Tibial nerve (tissue), 4 donors: ENCODE results near the gene ARHGAP6. TPM values are rescaled to one million over a fixed set of nuclear protein-coding genes. Genes with fewer than 3 reads are reported as not detected.

Experiments used
- DNase-seq, 2 donors: peaks; one replicate each; pipeline ENCODE4 v3.0.0-alpha.2; 2019; ENCODE audit warnings: low spot score in 2 of 2
- H3K27ac ChIP-seq, 4 donors: fragments of 200-600 bp; sonication (generic) in 3 of 4; one replicate each; pipeline ENCODE4 v1.5.1; 2017 to 2019; ENCODE audit warnings: mild to moderate bottlenecking in 1 of 4
- H3K27me3 ChIP-seq, 2 donors: fragments of 200-600 bp; sonication (generic) in 1 of 2; one replicate each; pipeline versions ENCODE4 v1.5.1 to v1.6.0; 2017 to 2019
- H3K36me3 ChIP-seq, 3 donors: fragments of 200-600 bp; sonication (generic); one replicate each; pipeline ENCODE4 v1.5.1; 2018 to 2019
- H3K4me1 ChIP-seq, 4 donors: fragments of 200-600 bp; sonication (generic) in 3 of 4; one replicate each; pipeline ENCODE4 v1.5.1; 2017 to 2019
- H3K4me3 ChIP-seq, 4 donors: fragments of 200-600 bp; sonication (generic) in 3 of 4; one replicate each; pipeline ENCODE4 v1.5.1; 2017 to 2019; ENCODE audit warnings: mild to moderate bottlenecking in 1 of 4, moderate library complexity in 1 of 4
- H3K9me3 ChIP-seq, 4 donors: fragments of 200-600 bp; sonication (generic) in 3 of 4; one replicate each; pipeline ENCODE4 v1.5.1; 2017 to 2019
- EP300 ChIP-seq, 2 donors: sonication (generic); formaldehyde crosslinking; IDR thresholded peaks; one replicate each; pipeline ENCODE4 v1.6.1; 2017; ENCODE audit warnings: antibody characterized with exemption in 2 of 2, mild to moderate bottlenecking in 1 of 2
- POLR2A ChIP-seq, 2 donors: fragments of 450-650 bp; IDR thresholded peaks; one replicate each; pipeline ENCODE4 v1.6.1; 2017; ENCODE audit warnings: antibody characterized with exemption in 2 of 2, mild to moderate bottlenecking in 2 of 2, moderate library complexity in 2 of 2
- WGBS, 2 donors: methylation state at CpG; one replicate each; pipeline ENCODE4 v1.1.5; 2018; 5-methylcytosine and 5-hydroxymethylcytosine counted together
- total RNA-seq, 4 donors: library from RNA; depleted of rRNA; stranded (reverse); fragments of >200 nt; gene quantifications; one replicate each; pipeline ENCODE4 v1.1.0, GENCODE V29; 2016
- TF ChIP-seq, protein P1 (sequence below), 5 experiments: fragments of 200-600 bp in 3 of 5; fragments of 450-650 bp in 2 of 5; sonication (generic) in 3 of 5; IDR thresholded peaks; one replicate each; pipeline ENCODE4 v1.5.1; 2016 to 2019; ENCODE audit warnings: antibody characterized with exemption in 5 of 5, mild to moderate bottlenecking in 3 of 5, moderate library complexity in 2 of 5

ARHGAP6 gene
- total RNA-seq, 4 donors from 2014 or later, result 16.0 to 51.9 (median 39.3) TPM

DNA sequence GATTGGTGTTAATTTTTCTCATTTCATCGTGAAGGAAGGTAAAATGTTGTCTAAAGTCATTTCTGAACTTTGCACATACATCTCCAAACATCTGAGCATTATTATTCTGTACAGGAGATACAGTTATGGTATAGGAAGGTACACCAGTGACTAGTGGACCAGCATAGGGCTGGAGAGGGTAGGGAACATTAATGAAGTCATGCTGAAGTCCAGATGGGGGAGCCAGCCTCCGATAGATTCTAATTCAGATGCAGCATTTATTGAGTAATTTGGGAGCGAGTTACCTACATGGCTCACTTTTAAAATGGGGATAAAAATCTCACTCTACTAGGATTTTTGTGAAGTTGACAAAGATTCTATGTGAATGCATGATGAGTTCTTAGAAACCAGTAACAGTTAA lies 337.6 kb downstream of the ARHGAP6 start:
- no peak for DNase-seq
- H3K4me3 ChIP-seq, result no peak overlapping the region
- no peak for TF ChIP-seq POLR2A (IDR thresholded peaks at IDR 0.05)
- no peaks in the 10 kb centered on the region for H3K27me3 ChIP-seq
- no peak overlapping the region for H3K27ac ChIP-seq
- H3K4me1 ChIP-seq, result no peaks in the 10 kb centered on the region
- no peaks in the 10 kb centered on the region for H3K36me3 ChIP-seq
- 69 to 91% methylated on average over 3 of the region's 3 CpGs for WGBS, 2 donors
- H3K9me3 ChIP-seq, result peaks cover 0 to 9% (median 0%) of the 10 kb centered on the region in 4 donors

- WGBS, 2 donors, result 65 to 73% methylated on average over 2 of the region's 2 CpGs
- TF ChIP-seq EP300 (IDR thresholded peaks at IDR 0.05) (peak in 1 of 2 donors; percentile 35), POLR2A (IDR thresholded peaks at IDR 0.05) (no peak)
- TF ChIP-seq, protein P1, sequence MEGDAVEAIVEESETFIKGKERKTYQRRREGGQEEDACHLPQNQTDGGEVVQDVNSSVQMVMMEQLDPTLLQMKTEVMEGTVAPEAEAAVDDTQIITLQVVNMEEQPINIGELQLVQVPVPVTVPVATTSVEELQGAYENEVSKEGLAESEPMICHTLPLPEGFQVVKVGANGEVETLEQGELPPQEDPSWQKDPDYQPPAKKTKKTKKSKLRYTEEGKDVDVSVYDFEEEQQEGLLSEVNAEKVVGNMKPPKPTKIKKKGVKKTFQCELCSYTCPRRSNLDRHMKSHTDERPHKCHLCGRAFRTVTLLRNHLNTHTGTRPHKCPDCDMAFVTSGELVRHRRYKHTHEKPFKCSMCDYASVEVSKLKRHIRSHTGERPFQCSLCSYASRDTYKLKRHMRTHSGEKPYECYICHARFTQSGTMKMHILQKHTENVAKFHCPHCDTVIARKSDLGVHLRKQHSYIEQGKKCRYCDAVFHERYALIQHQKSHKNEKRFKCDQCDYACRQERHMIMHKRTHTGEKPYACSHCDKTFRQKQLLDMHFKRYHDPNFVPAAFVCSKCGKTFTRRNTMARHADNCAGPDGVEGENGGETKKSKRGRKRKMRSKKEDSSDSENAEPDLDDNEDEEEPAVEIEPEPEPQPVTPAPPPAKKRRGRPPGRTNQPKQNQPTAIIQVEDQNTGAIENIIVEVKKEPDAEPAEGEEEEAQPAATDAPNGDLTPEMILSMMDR (IDR thresholded peaks at IDR 0.05), result no peak
- Histone ChIP-seq H3K27me3 (no peaks in the 10 kb centered on the region), H3K4me1 (no peaks in the 10 kb centered on the region), H3K27ac (no peak overlapping the region), H3K36me3 (no peaks in the 10 kb centered on the region), H3K9me3 (peaks cover 0 to 9% (median 0%) of the 10 kb centered on the region in 4 donors), H3K4me3 (no peak overlapping the region)
- DNase-seq, result peak in 1 of 2 donors; percentile 5
Measured at GRCh38 chrX:11321986-11322385, 343.7 kb downstream of the ARHGAP6 start.

DNA sequence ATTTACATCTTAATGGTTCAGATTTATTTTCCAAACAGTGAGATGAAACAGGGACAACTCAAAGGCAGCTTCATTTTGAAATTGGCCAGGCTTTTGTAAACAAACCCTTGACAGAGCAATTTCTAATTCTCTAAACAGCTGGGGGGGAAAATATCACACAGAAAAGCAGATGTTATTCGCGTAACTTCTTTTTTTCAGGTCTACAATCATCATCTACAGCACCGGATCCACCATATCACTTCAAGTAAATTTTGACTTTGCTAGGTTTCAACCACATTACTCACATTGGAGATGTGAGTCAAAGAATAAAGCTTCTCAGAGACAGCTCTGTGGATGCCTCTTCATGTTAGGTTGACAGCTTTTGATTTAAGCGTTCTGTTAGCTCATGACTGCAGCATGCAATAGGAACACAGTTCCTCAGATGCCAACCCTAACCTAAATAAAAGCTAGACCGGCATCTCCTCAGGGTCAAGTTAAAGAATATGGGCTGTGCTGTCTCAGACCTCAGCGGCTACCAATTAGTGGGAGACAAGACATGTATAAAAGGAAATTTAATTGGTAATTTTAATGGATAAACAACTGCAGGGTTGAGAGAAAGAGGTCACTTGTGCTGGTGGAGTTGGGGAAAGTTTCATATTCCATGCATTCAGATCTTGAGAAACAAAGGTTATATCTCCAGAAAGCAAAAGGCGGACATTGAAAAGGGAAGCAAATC lies 345.8 kb downstream of the ARHGAP6 start:
- TF ChIP-seq, protein P1 (IDR thresholded peaks at IDR 0.05), result no peak
- TF ChIP-seq EP300 (IDR thresholded peaks at IDR 0.05), result no peak
- no peak for TF ChIP-seq POLR2A (IDR thresholded peaks at IDR 0.05)
- Histone ChIP-seq H3K9me3 (peaks cover 0 to 9% (median 0%) of the 10 kb centered on the region in 4 donors), H3K27ac (no peak overlapping the region), H3K4me1 (no peaks in the 10 kb centered on the region), H3K4me3 (no peak overlapping the region), H3K36me3 (no peaks in the 10 kb centered on the region), H3K27me3 (no peaks in the 10 kb centered on the region)
- DNase-seq, result no peak
- 72 to 76% methylated on average over 7 of the region's 7 CpGs for WGBS, 2 donors

DNA sequence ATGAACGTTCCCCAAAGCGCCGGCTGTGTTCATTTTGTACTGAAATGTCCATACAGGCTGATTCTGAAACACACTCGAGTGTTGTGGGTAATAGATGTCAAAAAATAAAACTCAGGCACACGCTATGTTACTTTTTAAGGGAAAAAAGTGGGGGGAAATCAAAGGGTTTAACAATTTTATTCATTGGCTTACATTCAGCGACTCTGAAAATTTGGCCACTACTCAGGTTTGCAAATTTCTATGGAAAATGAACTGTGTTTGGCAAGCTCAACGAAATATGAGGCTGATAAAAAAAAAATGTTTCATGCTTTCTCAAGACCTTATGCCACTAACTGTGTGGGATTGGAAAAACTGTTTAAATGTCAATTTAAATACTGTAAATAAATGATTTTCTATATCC lies 354.0 kb downstream of the ARHGAP6 start:
- no peak overlapping the region for H3K4me3 ChIP-seq
- H3K27me3 ChIP-seq, result no peaks in the 10 kb centered on the region
- no peaks in the 10 kb centered on the region for H3K4me1 ChIP-seq
- no peak for TF ChIP-seq EP300 (IDR thresholded peaks at IDR 0.05)
- TF ChIP-seq, protein P1 (IDR thresholded peaks at IDR 0.05), result no peak
- TF ChIP-seq POLR2A (IDR thresholded peaks at IDR 0.05), result no peak
- no peak for DNase-seq
- H3K9me3 ChIP-seq, result no peaks in the 10 kb centered on the region
- no peaks in the 10 kb centered on the region for H3K36me3 ChIP-seq
- H3K27ac ChIP-seq, result no peak overlapping the region
- 50% methylated on average over 7 of the region's 7 CpGs for WGBS, 2 donors

DNA sequence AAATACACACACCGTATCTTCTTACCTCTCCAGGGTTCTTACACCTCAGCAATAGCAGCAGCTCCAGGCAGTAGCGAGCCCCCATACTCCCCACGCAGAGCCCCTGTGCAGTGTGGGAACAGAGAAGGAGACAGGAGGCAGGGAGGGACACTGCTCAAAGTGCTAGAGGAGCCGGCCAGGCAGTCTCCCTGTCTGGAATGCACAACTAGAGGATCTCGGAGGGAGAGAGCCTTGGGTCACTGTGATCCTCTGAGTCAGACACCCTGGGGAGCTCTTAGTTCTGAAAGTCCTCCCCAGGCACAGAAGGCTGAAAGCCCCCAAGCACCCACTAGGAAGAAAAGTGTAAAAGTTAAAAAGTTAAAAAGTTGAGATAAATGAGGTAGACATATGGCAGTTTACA lies 356.5 kb downstream of the ARHGAP6 start:
- H3K36me3 ChIP-seq, result no peaks in the 10 kb centered on the region
- H3K9me3 ChIP-seq, result no peaks in the 10 kb centered on the region
- WGBS, 2 donors, result 60 to 71% methylated on average over 5 of the region's 5 CpGs
- no peak for DNase-seq
- no peak overlapping the region for H3K4me3 ChIP-seq
- TF ChIP-seq, protein P1 (IDR thresholded peaks at IDR 0.05), result no peak
- TF ChIP-seq EP300 (IDR thresholded peaks at IDR 0.05), result no peak
- no peak for TF ChIP-seq POLR2A (IDR thresholded peaks at IDR 0.05)
- no peak overlapping the region for H3K27ac ChIP-seq
- H3K4me1 ChIP-seq, result no peaks in the 10 kb centered on the region
- no peaks in the 10 kb centered on the region for H3K27me3 ChIP-seq
